ENCODE data around the gene NR2E3.

NR2E3 gene

GRCh38 chr15:71815301-71815700 is 4.9 kb downstream of the NR2E3 start:
- Histone ChIP-seq H3K36me3 (ENCODE audit: insufficient read depth, low read length) (no peaks in the 10 kb centered on the region), H3K79me2 (ENCODE audit: insufficient read depth, low read length) (no peaks in the 10 kb centered on the region), H2AFZ (ENCODE audit: low read depth, low read length) (no peak overlapping the region), H3K9ac (ENCODE audit: low read depth, low read length) (no peak overlapping the region), H3K9me3 (ENCODE audit: insufficient read depth, low read length, severe bottlenecking) (no peaks in the 10 kb centered on the region), H3K4me1 (ENCODE audit: insufficient read depth, low read length) (no peaks in the 10 kb centered on the region), H4K20me1 (ENCODE audit: insufficient read depth, low read length) (no peaks in the 10 kb centered on the region), H3K4me3 (ENCODE audit: low read depth in 1 of 2, low read length in 2 of 2) (no peak overlapping the region), H3K27me3 (ENCODE audit: insufficient read depth, low read length, poor library complexity) (no peaks in the 10 kb centered on the region), H3K27ac (ENCODE audit: low read length) (no peak overlapping the region), H3K4me2 (ENCODE audit: insufficient read depth, low read length) (no peak overlapping the region)
- DNase-seq (no peak), ATAC-seq (ENCODE audit: insufficient read depth, low read depth) (no peak)
- TF ChIP-seq CTCF (IDR thresholded peaks at IDR 0.05; ENCODE audit: borderline replicate concordance, extremely low read depth, low read length, poor library complexity, severe bottlenecking) (no peak), EZH2 (IDR thresholded peaks at IDR 0.05; ENCODE audit: borderline replicate concordance, low read depth, low read length, severe bottlenecking) (no peak)

GRCh38 chr15:71817351-71817750 is 7.0 kb downstream of the NR2E3 start:
- Histone ChIP-seq H3K4me1 (ENCODE audit: insufficient read depth, low read length) (no peaks in the 10 kb centered on the region), H3K27me3 (ENCODE audit: insufficient read depth, low read length, poor library complexity) (no peaks in the 10 kb centered on the region), H3K36me3 (ENCODE audit: insufficient read depth, low read length) (no peaks in the 10 kb centered on the region), H2AFZ (ENCODE audit: low read depth, low read length) (no peak overlapping the region), H3K9me3 (ENCODE audit: insufficient read depth, low read length, severe bottlenecking) (no peaks in the 10 kb centered on the region), H3K4me2 (ENCODE audit: insufficient read depth, low read length) (no peak overlapping the region), H3K4me3 (ENCODE audit: low read depth in 1 of 2, low read length in 2 of 2) (no peak overlapping the region), H3K27ac (ENCODE audit: low read length) (no peak overlapping the region), H4K20me1 (ENCODE audit: insufficient read depth, low read length) (no peaks in the 10 kb centered on the region), H3K9ac (ENCODE audit: low read depth, low read length) (no peak overlapping the region), H3K79me2 (ENCODE audit: insufficient read depth, low read length) (no peaks in the 10 kb centered on the region)
- TF ChIP-seq EZH2 (IDR thresholded peaks at IDR 0.05; ENCODE audit: borderline replicate concordance, low read depth, low read length, severe bottlenecking) = no peak
- no peak for TF ChIP-seq CTCF (IDR thresholded peaks at IDR 0.05; ENCODE audit: borderline replicate concordance, extremely low read depth, low read length, poor library complexity, severe bottlenecking)
- ATAC-seq (ENCODE audit: insufficient read depth, low read depth) (no peak), DNase-seq (no peak)

- H2AFZ ChIP-seq (ENCODE audit: low read depth, low read length) = no peak overlapping the region
- H3K9me3 ChIP-seq (ENCODE audit: insufficient read depth, low read length, severe bottlenecking) = no peaks in the 10 kb centered on the region
- H3K4me1 ChIP-seq (ENCODE audit: insufficient read depth, low read length) = no peaks in the 10 kb centered on the region
- no peaks in the 10 kb centered on the region for H3K36me3 ChIP-seq (ENCODE audit: insufficient read depth, low read length)
- no peaks in the 10 kb centered on the region for H3K27me3 ChIP-seq (ENCODE audit: insufficient read depth, low read length, poor library complexity)
- H3K4me3 ChIP-seq (ENCODE audit: low read depth in 1 of 2, low read length in 2 of 2) = no peak overlapping the region
- no peak for DNase-seq
- TF ChIP-seq CTCF (IDR thresholded peaks at IDR 0.05; ENCODE audit: borderline replicate concordance, extremely low read depth, low read length, poor library complexity, severe bottlenecking) (no peak), EZH2 (IDR thresholded peaks at IDR 0.05; ENCODE audit: borderline replicate concordance, low read depth, low read length, severe bottlenecking) (no peak)
- H3K9ac ChIP-seq (ENCODE audit: low read depth, low read length) = no peak overlapping the region
- H4K20me1 ChIP-seq (ENCODE audit: insufficient read depth, low read length) = no peaks in the 10 kb centered on the region
- no peak overlapping the region for H3K27ac ChIP-seq (ENCODE audit: low read length)
- H3K4me2 ChIP-seq (ENCODE audit: insufficient read depth, low read length) = no peak overlapping the region
- no peak for ATAC-seq (ENCODE audit: insufficient read depth, low read depth)
- no peaks in the 10 kb centered on the region for H3K79me2 ChIP-seq (ENCODE audit: insufficient read depth, low read length)
Measured at GRCh38 chr15:71820127-71820526, 9.8 kb downstream of the NR2E3 start.
